LNCaP clone FGC (cell line): Measurements from ENCODE around the gene KIF3C.

Source experiments
- DNase-seq: peaks from one replicate; pipeline ENCODE4 v3.0.0-alpha.2; 2011; ENCODE audit warnings: low read depth
- H3K4me3 ChIP-seq: 2 replicates; pipeline ENCODE4 v1.5.1; 2011; ENCODE audit warnings: mild to moderate bottlenecking, low read depth, low read length, control low read depth
- TF ChIP-seq, protein P1 (sequence below): IDR thresholded peaks from 2 replicates; pipeline ENCODE4 v1.5.1; 2012; ENCODE audit warnings: mild to moderate bottlenecking; ENCODE audit not compliant: control insufficient read depth, insufficient read depth; ENCODE audit errors: extremely low read depth

The KIF3C gene

DNA sequence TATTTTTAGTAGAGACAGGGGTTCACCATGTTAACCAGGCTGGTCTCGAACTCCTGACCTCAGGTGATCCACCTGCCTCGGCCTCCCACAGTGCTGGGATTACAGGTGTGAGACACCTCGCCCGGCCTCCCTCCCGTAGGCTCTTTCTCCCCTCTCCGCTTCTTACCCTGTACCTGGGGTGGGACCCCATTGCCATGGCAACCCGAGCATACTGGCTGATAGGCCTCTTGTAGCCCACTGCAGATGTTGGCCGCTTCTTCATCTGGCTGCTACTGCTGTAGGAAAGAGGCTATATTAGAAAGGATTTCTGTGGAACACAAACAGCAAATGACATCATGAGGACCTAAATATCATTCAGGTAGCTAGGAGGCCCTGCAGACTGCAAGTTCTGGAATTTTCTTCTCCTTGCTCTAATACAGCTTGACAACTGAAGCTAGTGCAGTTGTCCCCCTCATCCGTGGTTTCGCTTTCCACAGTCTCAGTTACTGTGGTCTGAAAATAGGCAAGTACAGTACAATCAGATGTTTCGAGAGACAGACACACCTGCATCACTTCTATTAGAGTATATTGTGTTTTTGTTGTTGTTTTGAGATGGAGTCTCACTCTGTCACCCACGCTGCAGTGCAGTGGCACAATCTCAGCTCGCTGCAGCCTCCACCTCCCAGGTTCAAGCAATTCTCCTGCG lies 52.4 kb downstream of the KIF3C start:
- TF ChIP-seq, protein P1, sequence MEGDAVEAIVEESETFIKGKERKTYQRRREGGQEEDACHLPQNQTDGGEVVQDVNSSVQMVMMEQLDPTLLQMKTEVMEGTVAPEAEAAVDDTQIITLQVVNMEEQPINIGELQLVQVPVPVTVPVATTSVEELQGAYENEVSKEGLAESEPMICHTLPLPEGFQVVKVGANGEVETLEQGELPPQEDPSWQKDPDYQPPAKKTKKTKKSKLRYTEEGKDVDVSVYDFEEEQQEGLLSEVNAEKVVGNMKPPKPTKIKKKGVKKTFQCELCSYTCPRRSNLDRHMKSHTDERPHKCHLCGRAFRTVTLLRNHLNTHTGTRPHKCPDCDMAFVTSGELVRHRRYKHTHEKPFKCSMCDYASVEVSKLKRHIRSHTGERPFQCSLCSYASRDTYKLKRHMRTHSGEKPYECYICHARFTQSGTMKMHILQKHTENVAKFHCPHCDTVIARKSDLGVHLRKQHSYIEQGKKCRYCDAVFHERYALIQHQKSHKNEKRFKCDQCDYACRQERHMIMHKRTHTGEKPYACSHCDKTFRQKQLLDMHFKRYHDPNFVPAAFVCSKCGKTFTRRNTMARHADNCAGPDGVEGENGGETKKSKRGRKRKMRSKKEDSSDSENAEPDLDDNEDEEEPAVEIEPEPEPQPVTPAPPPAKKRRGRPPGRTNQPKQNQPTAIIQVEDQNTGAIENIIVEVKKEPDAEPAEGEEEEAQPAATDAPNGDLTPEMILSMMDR, result no peak
- no peak for DNase-seq
- no peak overlapping the region for H3K4me3 ChIP-seq

DNA sequence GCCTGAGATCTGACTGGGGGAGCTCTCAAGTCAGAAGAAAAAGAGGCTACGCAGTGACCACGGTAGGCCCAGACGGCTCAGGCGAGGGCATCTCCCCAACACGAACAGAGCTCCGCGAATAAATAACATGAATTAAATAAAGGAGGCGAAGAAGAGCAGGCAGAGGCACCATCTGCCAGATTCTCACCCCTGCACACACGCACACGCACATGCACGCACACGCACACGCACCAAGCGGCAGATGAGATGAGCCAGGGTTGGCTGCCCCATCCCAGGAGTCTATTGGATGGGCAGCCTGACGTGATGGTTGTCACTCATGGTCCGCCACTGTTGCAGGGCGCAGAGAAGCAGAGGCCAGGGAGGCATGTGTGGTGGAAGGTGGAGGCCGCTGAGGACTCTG lies 53.6 kb downstream of the KIF3C start:
- TF ChIP-seq, protein P1, result no peak
- no peak for DNase-seq
- H3K4me3 ChIP-seq, result no peak overlapping the region

DNA sequence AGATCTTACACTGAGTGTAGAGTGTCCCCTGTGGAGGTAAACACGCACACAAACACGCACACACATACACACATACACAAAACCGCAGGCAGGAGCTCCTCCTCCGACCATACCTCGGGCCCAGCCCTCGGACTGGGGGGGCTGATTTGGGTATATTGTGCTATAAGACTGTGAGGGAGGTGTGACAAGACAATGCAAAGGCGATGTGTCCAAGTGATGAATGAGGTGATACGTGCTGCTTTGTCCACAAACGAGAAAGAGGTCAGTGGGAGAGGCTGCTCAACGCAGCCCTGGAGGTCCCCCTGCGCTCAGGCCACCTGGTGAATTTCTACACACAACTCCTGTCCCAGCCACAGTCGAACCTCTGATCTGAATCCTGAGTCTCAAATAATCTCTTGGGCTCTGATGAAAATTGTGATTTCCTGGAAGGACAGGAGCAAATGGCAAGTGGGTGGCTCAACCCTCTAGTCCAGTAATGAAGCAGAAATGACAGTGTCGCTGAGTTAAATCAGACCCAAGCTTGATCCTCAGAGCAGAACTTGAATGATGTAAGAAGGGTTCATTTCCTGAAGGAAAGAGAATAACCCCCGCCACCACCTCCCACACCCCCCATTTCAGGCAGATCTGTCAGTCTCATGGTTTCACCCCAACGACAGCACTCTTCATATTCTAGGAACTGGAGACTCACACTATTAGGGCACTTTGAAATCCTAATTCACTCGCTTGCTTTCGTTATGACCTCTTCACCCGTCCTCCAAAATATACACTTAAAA lies 55.1 kb downstream of the KIF3C start:
- TF ChIP-seq, protein P1, result no peak
- no peak for DNase-seq
- no peak overlapping the region for H3K4me3 ChIP-seq

DNA sequence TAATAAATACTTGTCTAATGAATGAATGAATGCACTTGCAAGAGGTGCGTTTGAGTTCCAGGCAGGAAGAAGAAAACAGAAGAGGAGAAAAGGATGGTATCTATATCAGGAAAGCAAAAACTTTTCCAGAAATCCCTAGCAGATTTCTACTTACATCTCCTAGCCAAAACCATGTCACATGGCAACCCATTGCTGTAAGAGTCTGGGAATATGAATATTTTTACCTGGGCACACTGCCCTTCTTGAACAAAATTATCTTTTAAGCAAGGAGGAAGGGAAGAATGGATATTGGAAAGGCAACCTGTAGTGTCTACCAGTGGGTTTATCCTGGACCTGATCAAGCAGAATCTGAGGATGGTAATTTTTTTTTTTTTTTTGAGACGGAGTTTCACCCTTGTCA lies 59.8 kb downstream of the KIF3C start:
- TF ChIP-seq, protein P1, result no peak
- no peak for DNase-seq
- H3K4me3 ChIP-seq, result no peak overlapping the region

DNA sequence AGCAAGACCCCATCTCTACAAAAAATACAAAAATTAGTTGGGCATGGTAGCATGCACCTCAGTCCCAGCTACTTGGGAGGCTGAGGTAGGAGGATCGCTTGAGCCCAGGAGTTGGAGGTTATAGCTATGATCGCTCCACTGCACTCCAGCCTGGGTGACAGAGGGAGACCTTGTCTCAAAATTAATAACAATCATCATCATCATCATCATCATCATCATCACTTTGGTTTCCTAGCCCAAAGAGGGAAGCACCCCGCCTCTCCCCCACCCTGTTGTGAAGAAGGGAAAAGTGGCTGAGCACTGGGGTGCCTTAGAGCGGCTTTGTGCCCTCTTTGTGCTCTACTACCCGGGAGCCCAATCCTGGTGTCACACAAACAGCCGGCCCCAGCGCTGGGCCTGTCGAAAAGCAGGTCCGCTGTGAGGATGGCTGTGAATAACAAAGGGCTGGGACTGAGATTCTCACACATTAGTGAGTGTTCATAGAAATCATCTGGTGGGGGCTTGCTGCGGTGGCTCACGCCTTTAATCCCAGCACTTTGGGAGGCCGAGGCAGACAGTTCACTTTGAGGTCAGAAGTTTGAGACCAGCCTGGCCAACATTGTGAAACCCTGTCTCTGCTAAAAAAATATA lies 61.4 kb downstream of the KIF3C start:
- TF ChIP-seq, protein P1, result no peak
- no peak overlapping the region for H3K4me3 ChIP-seq
- DNase-seq, result no peak

DNA sequence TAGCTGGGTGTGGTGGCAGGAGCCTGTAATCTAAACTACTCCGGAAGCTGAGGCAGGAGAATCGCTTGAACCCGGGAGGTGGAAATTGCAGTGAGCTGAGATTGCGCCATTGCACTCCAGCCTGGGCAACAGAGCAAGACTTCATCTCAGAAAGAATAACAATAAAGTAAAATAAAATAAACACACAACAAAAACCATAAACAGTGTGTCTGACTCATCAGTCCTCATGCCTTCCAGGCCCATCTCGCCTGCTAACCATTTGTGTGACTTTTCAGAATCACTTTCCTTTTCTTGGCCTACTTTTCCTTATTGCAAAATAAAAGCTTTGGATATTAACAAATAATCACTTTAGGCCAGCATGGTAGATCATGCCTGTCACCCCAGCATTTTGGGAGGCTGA lies 62.0 kb downstream of the KIF3C start:
- no peak overlapping the region for H3K4me3 ChIP-seq
- TF ChIP-seq, protein P1, result no peak
- DNase-seq, result no peak
